ENCODE results near the gene KLF15. TPM values are rescaled to one million over a fixed set of nuclear protein-coding genes. Genes with fewer than 3 reads are reported as not detected.

The KLF15 gene
- total and polyA plus RNA-seq, 2 donors (not counting 1 experiment from before 2014, with no cell fraction given): 0.10 to 2.2 TPM

- Histone ChIP-seq H3K36me3 (replicated peaks in 1 of 2; ENCODE audit: control extremely low read depth in 1 of 2, control insufficient read depth in 1 of 2, extremely low read depth in 1 of 2, insufficient read depth in 2 of 2, low read length in 1 of 2) (no peaks in the 10 kb centered on the region), H3K4me2 (replicated peaks; ENCODE audit: low read depth, low read length, poor library complexity, severe bottlenecking) (peak overlapping the region; percentile 99), H3K27me3 (replicated peaks in 1 of 4; ENCODE audit: control extremely low read depth in 1 of 4, control insufficient read depth in 3 of 4, insufficient read depth in 4 of 4, low read length in 3 of 4) (peaks cover 0 to 51% (median 20%) of the 10 kb centered on the region in 4 experiments), H3K27ac (ENCODE audit: low read length in 2 of 2) (no peak overlapping the region), H3K9ac (ENCODE audit: low read length) (peak overlapping the region; percentile 71), H2AFZ (ENCODE audit: insufficient read depth, low read depth, low read length, poor library complexity, severe bottlenecking) (peak overlapping the region; percentile 79), H3K79me2 (ENCODE audit: control insufficient read depth, insufficient read depth, low read length) (no peaks in the 10 kb centered on the region), H3K9me3 (ENCODE audit: control extremely low read depth in 1 of 3, control insufficient read depth in 2 of 3, insufficient read depth in 1 of 3, low read length in 2 of 3) (peaks cover 0 to 10% (median 0%) of the 10 kb centered on the region in 3 donors), H4K20me1 (ENCODE audit: control insufficient read depth, insufficient read depth, low read length, poor library complexity, severe bottlenecking) (no peaks in the 10 kb centered on the region), H3K4me1 (ENCODE audit: control insufficient read depth in 2 of 2, insufficient read depth in 2 of 2, low read length in 2 of 2) (peaks cover 20 to 21% of the 10 kb centered on the region in 2 donors), H3K4me3 (ENCODE audit: control extremely low read depth in 1 of 5, extremely low read depth in 1 of 5, insufficient read depth in 1 of 5, low read depth in 2 of 5, low read length in 4 of 5) (peak overlapping the region; percentile 5 to 84 (median 59))
- Mint-ChIP-seq H3K9me3 (ENCODE audit: insufficient read depth) (no peaks in the 10 kb centered on the region), H3K27me3 (peaks cover 40% of the 10 kb centered on the region), H3K4me1 (peaks cover 16% of the 10 kb centered on the region), H3K27ac (no peak overlapping the region), H3K4me3 (peak overlapping the region; percentile 91)
- POLR2A ChIA-PET: no interaction called here
- ATAC-seq (ENCODE audit: low read depth) (no peak), DNase-seq (no peak)
- 6% methylated on average over 29 of the region's 32 CpGs for WGBS (ENCODE audit: insufficient coverage)
- CTCF ChIA-PET: no interaction called here
- intact Hi-C loops (cut with micrococcal nuclease): loop anchor here (1.0 to 5.0 kb wide), 6 partner anchors 273 to 1696 kb away; partner anchors contain the start of genes CHCHD6, PLXNA1 and SEC61A1
- TF ChIP-seq CTCF (IDR thresholded peaks at IDR 0.05) (no peak), EZH2 (IDR thresholded peaks at IDR 0.05; ENCODE audit: borderline replicate concordance, insufficient read depth, low read depth, low read length, poor library complexity, severe bottlenecking) (no peak)
Measured at GRCh38 chr3:126355777-126356372, 1.3 kb downstream of the KLF15 start.

- no peaks in the 10 kb centered on the region for H4K20me1 ChIP-seq (ENCODE audit: control insufficient read depth, insufficient read depth, low read length, poor library complexity, severe bottlenecking)
- H3K79me2 ChIP-seq (ENCODE audit: control insufficient read depth, insufficient read depth, low read length): no peaks in the 10 kb centered on the region
- H3K9ac ChIP-seq (ENCODE audit: low read length): no peak overlapping the region
- peaks cover 20 to 21% of the 10 kb centered on the region in 2 donors for H3K4me1 ChIP-seq (ENCODE audit: control insufficient read depth in 2 of 2, insufficient read depth in 2 of 2, low read length in 2 of 2)
- POLR2A ChIA-PET: no interaction called here
- no peak overlapping the region for H3K27ac ChIP-seq (ENCODE audit: low read length in 2 of 2)
- CTCF ChIA-PET: no interaction called here
- H3K4me2 ChIP-seq (replicated peaks; ENCODE audit: low read depth, low read length, poor library complexity, severe bottlenecking): peak overlapping the region; percentile 99
- WGBS (ENCODE audit: insufficient coverage): 38% methylated on average over 3 of the region's 3 CpGs
- H3K27me3 Mint-ChIP-seq: peaks cover 37% of the 10 kb centered on the region
- H3K4me3 Mint-ChIP-seq: peak overlapping the region; percentile 91
- intact Hi-C loops (cut with micrococcal nuclease): loop anchor here (5.0 kb wide), 3 partner anchors 627 to 1697 kb away; partner anchors contain the start of genes PLXNA1 and SEC61A1
- no peaks in the 10 kb centered on the region for H3K36me3 ChIP-seq (replicated peaks in 1 of 2; ENCODE audit: control extremely low read depth in 1 of 2, control insufficient read depth in 1 of 2, extremely low read depth in 1 of 2, insufficient read depth in 2 of 2, low read length in 1 of 2)
- no peak overlapping the region for H3K4me3 ChIP-seq (ENCODE audit: control extremely low read depth in 1 of 5, extremely low read depth in 1 of 5, insufficient read depth in 1 of 5, low read depth in 2 of 5, low read length in 4 of 5)
- TF ChIP-seq CTCF (IDR thresholded peaks at IDR 0.05): no peak
- TF ChIP-seq EZH2 (IDR thresholded peaks at IDR 0.05; ENCODE audit: borderline replicate concordance, insufficient read depth, low read depth, low read length, poor library complexity, severe bottlenecking): no peak
- H3K9me3 Mint-ChIP-seq (ENCODE audit: insufficient read depth): no peaks in the 10 kb centered on the region
- peak overlapping the region; percentile 79 for H2AFZ ChIP-seq (ENCODE audit: insufficient read depth, low read depth, low read length, poor library complexity, severe bottlenecking)
- H3K27ac Mint-ChIP-seq: no peak overlapping the region
- no peak for DNase-seq
- peaks cover 16% of the 10 kb centered on the region for H3K4me1 Mint-ChIP-seq
- peaks cover 0 to 45% (median 20%) of the 10 kb centered on the region in 4 experiments for H3K27me3 ChIP-seq (replicated peaks in 1 of 4; ENCODE audit: control extremely low read depth in 1 of 4, control insufficient read depth in 3 of 4, insufficient read depth in 4 of 4, low read length in 3 of 4)
- peaks cover 0 to 10% (median 0%) of the 10 kb centered on the region in 3 donors for H3K9me3 ChIP-seq (ENCODE audit: control extremely low read depth in 1 of 3, control insufficient read depth in 2 of 3, insufficient read depth in 1 of 3, low read length in 2 of 3)
- ATAC-seq (ENCODE audit: low read depth): no peak
Measured at GRCh38 chr3:126355251-126355650, 2.0 kb downstream of the KLF15 start.

Measured in B cell (primary cell).